ENCODE data around the gene PAPPA2. TPM values are rescaled to one million over a fixed set of nuclear protein-coding genes. Genes with fewer than 3 reads are reported as not detected.

The PAPPA2 gene
- total and polyA plus RNA-seq, 2 of the 4 experiments (the other 2 are of a cell fraction): 0.10 to 0.18 TPM

DNA sequence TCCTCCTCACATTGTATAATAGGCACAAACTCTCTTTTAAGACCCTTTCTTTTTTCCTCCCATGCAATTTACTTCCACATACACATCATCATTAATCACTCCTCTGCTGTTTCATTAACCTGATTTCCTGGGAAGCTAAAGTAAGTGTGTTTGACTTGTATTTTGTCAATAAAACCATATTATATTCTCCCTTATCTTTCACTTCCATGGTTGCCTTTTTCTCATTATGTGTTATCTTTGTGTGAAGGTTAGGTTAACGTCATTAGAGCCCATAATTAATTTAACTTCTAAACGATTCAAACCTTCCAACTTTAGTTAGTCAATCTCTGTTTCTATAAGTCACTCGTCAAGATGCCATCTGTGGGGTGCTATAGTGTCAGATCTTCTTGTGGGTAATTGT, 313.0 kb downstream of the PAPPA2 start:
- H3K27me3 ChIP-seq (ENCODE audit: control insufficient read depth, insufficient read depth, low read length): no peaks in the 10 kb centered on the region
- WGBS, 2 experiments (ENCODE audit: extremely low coverage in 2 of 2, insufficient read length in 1 of 2): no CpG with 5 or more reads among the region's 3 CpGs

More for the DNA sequence above, 313.0 kb downstream of the PAPPA2 start:
- no peak overlapping the region for H4K91ac ChIP-seq (ENCODE audit: insufficient read depth, low read depth, low read length)
- intact Hi-C loops (cut with micrococcal nuclease): no loop called here
- ChIA-PET CTCF (no interaction called here), POLR2A (ENCODE audit: unreplicated experiment) (no interaction called here)
- H2BK120ac ChIP-seq (ENCODE audit: low read depth, low read length): no peak overlapping the region
- H4K5ac ChIP-seq (ENCODE audit: low read depth, low read length): no peak overlapping the region
- H4K20me1 ChIP-seq (ENCODE audit: insufficient read depth, low read length): no peaks in the 10 kb centered on the region
- H2BK20ac ChIP-seq (ENCODE audit: low read depth, low read length): no peak overlapping the region
- H4K8ac ChIP-seq (ENCODE audit: low read depth in 2 of 2, low read length in 2 of 2): no peak overlapping the region
- H3K14ac ChIP-seq (replicated peaks; ENCODE audit: low read depth, low read length): no peak overlapping the region
- H3K36me3 ChIP-seq (ENCODE audit: control insufficient read depth, insufficient read depth, low read length): no peaks in the 10 kb centered on the region
- no peaks in the 10 kb centered on the region for H3K79me1 ChIP-seq (ENCODE audit: low read depth in 1 of 2, low read length in 2 of 2)
- dilution Hi-C loops (cut with HindIII; ENCODE audit: low sequenced_read_pairs, unreplicated experiment): no loop called here
- H2AK9ac ChIP-seq (replicated peaks; ENCODE audit: low read depth, low read length, poor library complexity): no peak overlapping the region
- H3K56ac ChIP-seq (ENCODE audit: extremely low read depth, insufficient read depth, low read length): no peak overlapping the region
- no peak overlapping the region for H3K4me2 ChIP-seq (ENCODE audit: low read depth, low read length)
- no peak for TF ChIP-seq RFX5 (IDR thresholded peaks at IDR 0.05; ENCODE audit: low read depth, low read length)
- H2AK5ac ChIP-seq (ENCODE audit: low read depth, low read length): no peak overlapping the region
- in situ Hi-C loops (cut with MboI; ENCODE audit: low sequenced_read_pairs): no loop called here
- no peak overlapping the region for H3K4me3 ChIP-seq (ENCODE audit: insufficient read depth, low read depth, low read length)
- H2BK15ac ChIP-seq (ENCODE audit: low read depth, low read length): no peak overlapping the region
- no peak overlapping the region for H2AFZ ChIP-seq (replicated peaks; ENCODE audit: low read length, poor library complexity)
- H3K4me1 ChIP-seq (ENCODE audit: control insufficient read depth, insufficient read depth, low read length): no peaks in the 10 kb centered on the region
- no peaks in the 10 kb centered on the region for H3K9me3 ChIP-seq (ENCODE audit: control insufficient read depth, insufficient read depth, low read length)
- H3K9me1 ChIP-seq (ENCODE audit: insufficient read depth, low read length): no peaks in the 10 kb centered on the region
- H3K27ac ChIP-seq (ENCODE audit: insufficient read depth, low read length): no peak overlapping the region
- H3K4ac ChIP-seq (ENCODE audit: low read depth, low read length): no peak overlapping the region
- DNase-seq: no peak
- no peak overlapping the region for H3K9ac ChIP-seq (ENCODE audit: low read depth, low read length)
- H2BK5ac ChIP-seq (ENCODE audit: low read depth, low read length, poor library complexity, severe bottlenecking): no peak overlapping the region
- BruUV-seq (replicated peaks): no TSS peak
- H3K18ac ChIP-seq (ENCODE audit: low read depth, low read length): no peak overlapping the region
- H3K23ac ChIP-seq (ENCODE audit: low read depth, low read length): no peak overlapping the region
- ATAC-seq (ENCODE audit: low read depth): no peak
